Measurements from ENCODE around the gene C17orf67. TPM values are rescaled to one million over a fixed set of nuclear protein-coding genes. Genes with fewer than 3 reads are reported as not detected.

The C17orf67 gene
- total RNA-seq, 2 experiments from 2014 or later: 1.5 TPM

DNA sequence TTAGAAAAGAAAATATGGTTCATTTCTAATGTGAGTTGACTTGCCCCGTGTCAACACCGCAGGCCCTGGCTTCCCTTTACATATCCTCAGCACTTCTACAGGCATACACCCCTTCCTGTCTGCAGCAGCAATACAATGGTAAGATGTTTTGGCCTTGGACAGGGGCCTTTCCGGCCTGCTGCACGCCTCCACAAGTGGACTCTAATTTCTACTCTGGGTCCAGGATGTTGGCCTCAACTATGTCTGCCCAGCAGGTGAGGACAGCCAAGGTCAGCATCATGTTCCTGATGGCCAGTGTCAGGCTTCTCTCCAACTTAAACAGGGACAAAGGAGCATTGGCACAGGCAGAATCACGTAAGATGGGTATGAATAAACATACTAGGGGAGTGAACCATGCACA lies 11.0 kb downstream of the C17orf67 start:
- Mint-ChIP-seq H3K9me3 (no peaks in the 10 kb centered on the region), H3K36me3 (no peaks in the 10 kb centered on the region), H3K27ac (no peak overlapping the region), H3K27me3 (no peaks in the 10 kb centered on the region), H3K4me1 (peaks cover 8% of the 10 kb centered on the region), H3K4me3 (no peak overlapping the region)
- no peak for DNase-seq

- DNase-seq: no peak
- H3K4me1 Mint-ChIP-seq: peaks cover 8% of the 10 kb centered on the region
- H3K27ac Mint-ChIP-seq: no peak overlapping the region
- H3K9me3 Mint-ChIP-seq: no peaks in the 10 kb centered on the region
- no peaks in the 10 kb centered on the region for H3K36me3 Mint-ChIP-seq
- no peak overlapping the region for H3K4me3 Mint-ChIP-seq
- H3K27me3 Mint-ChIP-seq: no peaks in the 10 kb centered on the region
Observed at GRCh38 chr17:56821847-56822534, 11.7 kb downstream of the C17orf67 start.

DNA sequence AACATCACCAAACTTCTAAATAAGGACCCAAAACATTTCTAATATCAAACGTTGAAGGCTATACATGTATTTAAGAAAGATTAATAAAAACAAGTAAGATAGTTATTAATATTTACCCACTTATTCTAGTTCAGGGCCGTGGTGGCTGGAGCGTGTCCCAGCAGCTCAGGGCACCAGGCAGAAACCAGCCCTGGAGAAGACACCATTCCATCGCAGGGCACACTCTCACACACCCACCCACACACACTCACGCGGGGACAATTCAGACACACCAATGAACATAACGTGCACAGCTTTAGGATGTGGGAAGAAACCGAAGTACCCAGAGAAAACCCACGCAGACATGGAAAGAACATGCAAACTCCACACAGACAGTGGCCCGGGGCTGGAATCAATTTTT lies 13.5 kb downstream of the C17orf67 start:
- Mint-ChIP-seq H3K4me3 (no peak overlapping the region), H3K4me1 (peaks cover 8% of the 10 kb centered on the region), H3K27me3 (no peaks in the 10 kb centered on the region)

GRCh38 chr17:56819431-56820145 lies 14.1 kb downstream of the C17orf67 start:
- Mint-ChIP-seq H3K4me1 (peaks cover 8% of the 10 kb centered on the region), H3K27me3 (no peaks in the 10 kb centered on the region), H3K36me3 (no peaks in the 10 kb centered on the region), H3K4me3 (no peak overlapping the region), H3K9me3 (no peaks in the 10 kb centered on the region), H3K27ac (no peak overlapping the region)
- peak; percentile 67 for DNase-seq

More for the DNA sequence above, 13.5 kb downstream of the C17orf67 start:
- Mint-ChIP-seq H3K36me3 (no peaks in the 10 kb centered on the region), H3K9me3 (no peaks in the 10 kb centered on the region), H3K27ac (no peak overlapping the region)
- no peak for DNase-seq

- DNase-seq: no peak
- Mint-ChIP-seq H3K9me3 (no peaks in the 10 kb centered on the region), H3K27ac (no peak overlapping the region), H3K4me3 (no peak overlapping the region), H3K36me3 (no peaks in the 10 kb centered on the region), H3K4me1 (peaks cover 8% of the 10 kb centered on the region), H3K27me3 (no peaks in the 10 kb centered on the region)
Observed at GRCh38 chr17:56819030-56819429, 14.7 kb downstream of the C17orf67 start.

DNA sequence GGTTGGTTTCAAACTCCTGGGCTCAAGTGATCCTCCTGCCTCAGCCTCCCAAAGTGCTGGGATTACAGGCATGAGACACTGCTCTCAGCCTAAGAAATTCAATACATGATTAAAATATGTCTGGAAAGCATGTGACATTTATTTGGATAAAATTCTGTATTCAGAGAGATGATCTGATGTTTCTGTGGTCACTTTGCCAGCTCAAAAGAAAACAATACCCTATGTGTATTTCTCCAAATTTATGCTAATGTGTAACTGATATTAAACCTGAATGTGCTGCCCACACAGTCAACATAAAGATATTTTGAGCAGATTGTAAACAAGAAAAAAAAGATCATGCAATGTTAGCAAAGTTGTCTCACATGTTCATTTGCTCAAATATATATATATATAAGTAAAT lies 16.7 kb downstream of the C17orf67 start:
- DNase-seq: no peak
- H3K27ac Mint-ChIP-seq: no peak overlapping the region
- H3K9me3 Mint-ChIP-seq: no peaks in the 10 kb centered on the region
- H3K27me3 Mint-ChIP-seq: no peaks in the 10 kb centered on the region
- no peaks in the 10 kb centered on the region for H3K36me3 Mint-ChIP-seq
- peaks cover 8% of the 10 kb centered on the region for H3K4me1 Mint-ChIP-seq
- no peak overlapping the region for H3K4me3 Mint-ChIP-seq

- H3K4me1 Mint-ChIP-seq: peaks cover 8% of the 10 kb centered on the region
- H3K4me3 Mint-ChIP-seq: no peak overlapping the region
- no peaks in the 10 kb centered on the region for H3K36me3 Mint-ChIP-seq
- no peaks in the 10 kb centered on the region for H3K27me3 Mint-ChIP-seq
- H3K27ac Mint-ChIP-seq: no peak overlapping the region
- H3K9me3 Mint-ChIP-seq: no peaks in the 10 kb centered on the region
- DNase-seq: no peak
Observed at GRCh38 chr17:56815711-56816110, 18.0 kb downstream of the C17orf67 start.

DNA sequence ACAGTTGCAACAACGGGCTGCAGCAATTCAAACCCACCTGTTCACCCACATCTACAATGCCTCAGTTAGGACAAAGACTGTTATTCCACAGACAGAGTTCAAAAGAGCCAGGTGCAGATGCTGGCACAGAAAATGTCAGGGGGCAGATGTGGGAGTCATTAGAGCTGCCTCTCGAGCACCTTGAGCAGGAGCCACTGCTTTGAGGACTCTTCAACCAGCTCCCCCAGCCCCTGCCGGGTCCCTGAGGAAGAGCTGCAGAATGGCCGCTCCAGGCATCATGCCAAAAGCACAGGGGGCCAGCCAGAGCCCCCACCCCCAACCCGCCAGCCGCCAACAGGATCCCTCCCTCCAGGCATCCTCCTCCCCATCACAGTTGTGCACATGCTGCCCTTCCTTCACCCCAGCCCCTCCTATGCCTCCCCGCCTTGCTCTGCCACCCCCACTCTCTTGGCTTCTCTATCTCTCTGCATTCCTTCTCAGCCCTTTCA lies 20.8 kb downstream of the C17orf67 start:
- no peaks in the 10 kb centered on the region for H3K36me3 Mint-ChIP-seq
- H3K27ac Mint-ChIP-seq: no peak overlapping the region
- no peaks in the 10 kb centered on the region for H3K9me3 Mint-ChIP-seq
- H3K27me3 Mint-ChIP-seq: no peaks in the 10 kb centered on the region
- no peak overlapping the region for H3K4me3 Mint-ChIP-seq
- H3K4me1 Mint-ChIP-seq: no peaks in the 10 kb centered on the region
- DNase-seq: no peak

DNA sequence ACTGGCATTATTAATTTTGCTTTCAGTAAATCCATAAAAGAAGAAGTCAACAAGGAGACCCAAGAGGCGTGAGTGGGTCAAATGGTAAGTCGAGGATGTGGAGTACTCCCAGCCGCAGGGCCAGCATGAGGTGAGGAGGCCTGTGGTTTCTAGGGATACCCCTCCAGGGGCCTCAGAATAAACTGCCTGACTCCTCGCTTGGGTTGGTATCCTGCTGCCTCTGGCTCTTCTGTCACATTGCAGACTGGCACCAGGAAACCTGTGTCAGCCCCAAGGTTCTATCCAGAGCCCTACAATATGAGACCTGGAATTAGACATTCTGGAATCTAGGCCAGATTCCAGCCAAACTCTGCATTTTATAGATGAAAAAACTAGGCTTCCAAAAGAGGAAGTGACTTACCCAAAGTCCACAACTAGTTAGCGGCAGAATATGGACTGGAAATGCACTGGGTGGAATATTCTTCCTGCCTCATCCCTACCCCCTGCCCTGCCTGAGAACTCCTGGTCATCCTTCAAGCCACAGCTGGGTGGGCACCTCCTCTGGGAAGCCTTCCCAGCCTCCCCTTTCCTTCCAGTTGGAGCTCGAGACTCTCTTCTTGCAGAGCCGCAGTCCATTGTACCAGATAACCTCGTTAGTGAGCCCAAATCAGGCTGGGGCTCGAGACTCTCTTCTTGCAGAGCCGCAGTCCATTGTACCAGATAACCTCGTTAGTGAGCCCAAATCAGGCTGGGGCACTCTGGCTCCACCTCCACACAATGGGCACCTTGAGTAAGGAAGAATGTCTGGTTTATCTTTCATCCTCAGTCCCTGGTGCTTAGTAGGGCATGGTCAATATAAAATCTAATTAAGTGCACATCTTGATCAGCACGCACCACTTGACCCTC lies 22.6 kb downstream of the C17orf67 start:
- Mint-ChIP-seq H3K27ac (no peak overlapping the region), H3K27me3 (no peaks in the 10 kb centered on the region), H3K4me1 (no peaks in the 10 kb centered on the region), H3K36me3 (no peaks in the 10 kb centered on the region), H3K9me3 (no peaks in the 10 kb centered on the region), H3K4me3 (no peak overlapping the region)
- no peak for DNase-seq

DNA sequence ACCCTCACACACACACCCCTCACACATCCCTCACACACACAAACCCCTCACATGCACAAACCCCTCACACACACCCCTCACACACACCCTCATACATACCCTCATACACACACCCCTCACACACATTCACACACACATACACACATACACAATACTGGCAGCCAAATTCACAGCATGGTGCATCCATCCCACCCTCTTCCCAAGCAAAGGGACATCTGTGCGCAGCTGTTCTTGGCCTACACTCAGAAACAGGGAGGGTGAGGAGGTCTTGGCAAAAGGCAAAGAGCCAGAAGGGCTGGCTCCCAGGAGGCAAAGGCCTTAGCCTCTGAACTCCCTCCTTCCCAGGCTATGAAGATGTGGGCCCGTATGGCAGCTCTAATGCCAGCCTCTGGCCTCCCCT lies 23.4 kb downstream of the C17orf67 start:
- H3K27me3 Mint-ChIP-seq: no peaks in the 10 kb centered on the region
- H3K27ac Mint-ChIP-seq: no peak overlapping the region
- H3K4me1 Mint-ChIP-seq: no peaks in the 10 kb centered on the region
- DNase-seq: no peak
- no peaks in the 10 kb centered on the region for H3K9me3 Mint-ChIP-seq
- no peak overlapping the region for H3K4me3 Mint-ChIP-seq
- H3K36me3 Mint-ChIP-seq: no peaks in the 10 kb centered on the region

DNA sequence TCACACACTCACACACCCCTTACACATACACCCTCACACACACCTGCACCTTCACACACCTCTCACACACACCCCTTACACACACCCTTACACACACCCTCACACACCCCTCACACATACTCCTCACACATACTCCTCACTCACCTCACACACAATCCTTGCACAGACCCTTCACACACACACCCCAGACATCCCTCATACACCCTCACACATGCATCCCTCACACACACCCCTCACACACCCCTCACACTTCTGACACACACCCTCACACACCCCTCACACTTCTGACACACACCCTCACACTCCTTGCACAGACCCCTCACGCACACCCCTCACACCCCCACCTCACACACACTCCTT lies 23.9 kb downstream of the C17orf67 start:
- Mint-ChIP-seq H3K4me3 (no peak overlapping the region), H3K4me1 (no peaks in the 10 kb centered on the region), H3K27me3 (no peaks in the 10 kb centered on the region), H3K9me3 (no peaks in the 10 kb centered on the region), H3K36me3 (no peaks in the 10 kb centered on the region), H3K27ac (no peak overlapping the region)
- DNase-seq: no peak

GRCh38 chr17:56809106-56809819 lies 24.5 kb downstream of the C17orf67 start:
- DNase-seq: no peak
- no peak overlapping the region for H3K27ac Mint-ChIP-seq
- H3K27me3 Mint-ChIP-seq: no peaks in the 10 kb centered on the region

DNA sequence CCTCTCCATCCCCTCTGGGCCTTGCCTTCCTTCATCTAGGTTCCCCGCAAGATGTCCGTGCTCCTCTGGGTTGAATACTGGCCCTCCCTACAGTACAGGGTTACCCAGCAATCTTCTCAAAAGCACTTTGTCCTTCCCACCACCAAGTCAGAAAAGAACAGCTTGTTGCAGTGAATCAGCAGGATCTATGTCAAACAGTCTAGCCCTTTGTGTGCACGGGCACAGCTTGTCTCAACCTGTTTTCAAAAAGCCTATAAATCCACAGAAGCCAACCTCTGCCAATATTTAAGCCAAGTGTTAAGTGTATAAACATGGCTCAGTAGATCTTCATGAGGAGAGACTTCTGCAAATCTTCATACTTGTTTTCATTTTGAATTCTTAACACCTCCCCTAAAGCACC lies 25.2 kb downstream of the C17orf67 start:
- Mint-ChIP-seq H3K36me3 (no peaks in the 10 kb centered on the region), H3K27ac (no peak overlapping the region), H3K27me3 (no peaks in the 10 kb centered on the region), H3K4me1 (no peaks in the 10 kb centered on the region), H3K9me3 (no peaks in the 10 kb centered on the region), H3K4me3 (no peak overlapping the region)
- DNase-seq: no peak

More at GRCh38 chr17:56809106-56809819, 24.5 kb downstream of the C17orf67 start:
- Mint-ChIP-seq H3K36me3 (no peaks in the 10 kb centered on the region), H3K9me3 (no peaks in the 10 kb centered on the region), H3K4me3 (no peak overlapping the region), H3K4me1 (no peaks in the 10 kb centered on the region)

GRCh38 chr17:56807723-56808122 lies 26.0 kb downstream of the C17orf67 start:
- Mint-ChIP-seq H3K4me1 (no peaks in the 10 kb centered on the region), H3K4me3 (no peak overlapping the region)

DNA sequence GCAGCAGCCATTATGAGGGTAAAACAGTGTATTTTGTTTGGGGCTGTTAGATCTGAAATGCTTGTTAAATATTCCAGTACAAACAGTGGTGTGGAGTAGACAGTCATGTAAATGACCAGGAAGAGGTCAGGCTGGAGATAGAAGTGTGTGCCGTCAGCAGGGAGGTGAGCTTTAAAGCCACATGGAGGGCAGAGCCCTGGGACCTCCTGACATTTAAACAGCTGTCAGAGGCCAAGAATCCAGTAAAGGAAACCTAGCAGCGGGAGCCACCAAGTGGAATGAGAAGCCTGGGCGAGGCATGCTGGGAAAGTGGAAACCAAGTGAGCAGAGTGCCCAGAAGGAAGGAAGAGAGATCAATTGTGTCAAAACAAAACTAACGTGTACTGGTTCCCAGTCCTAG lies 26.8 kb downstream of the C17orf67 start:
- Mint-ChIP-seq H3K36me3 (no peaks in the 10 kb centered on the region), H3K4me1 (no peaks in the 10 kb centered on the region), H3K27me3 (no peaks in the 10 kb centered on the region), H3K27ac (no peak overlapping the region), H3K9me3 (no peaks in the 10 kb centered on the region), H3K4me3 (no peak overlapping the region)
- no peak for DNase-seq

More at GRCh38 chr17:56807723-56808122, 26.0 kb downstream of the C17orf67 start:
- no peak overlapping the region for H3K27ac Mint-ChIP-seq
- H3K36me3 Mint-ChIP-seq: no peaks in the 10 kb centered on the region
- H3K27me3 Mint-ChIP-seq: no peaks in the 10 kb centered on the region
- H3K9me3 Mint-ChIP-seq: no peaks in the 10 kb centered on the region
- DNase-seq: no peak

All from activated naive CD8-positive, alpha-beta T cell treated with anti-CD3 and anti-CD28 coated beads for 36 hours (primary cell).